ENCODE measurements around the gene TOPORS.
A peak's percentile ranks its signal among the peaks of the same experiment; 100 is the strongest.
"Not testable (repeated sequence)": the region's sequence is repeated elsewhere in the genome, so short reads cannot be mapped to it uniquely, and the experiment has no call there.

Gene TOPORS

GRCh38 chr9:32552172-32552872 lies at the start of gene TOPORS, which contains the start of gene SMIM27:
TSS of gene TOPORS (minus strand) at chr9:32552586. CDS start at chr9:32552436, 150 bp downstream.
TSS of gene SMIM27 (plus strand) at chr9:32552327. CDS start at chr9:32552435, 108 bp downstream.
- peak within 1 kb of the TSS; percentile 52 to 80 (median 76) for H3K4me3 ChIP-seq
- H3K27ac ChIP-seq: peak within 1 kb of the TSS; percentile 76 to 99 (median 96)

GRCh38 chr9:32599021-32599420 lies 46.6 kb upstream of the TOPORS start:
- H3K27ac ChIP-seq, H3K4me3 ChIP-seq: not testable (repeated sequence)

- no peak overlapping the region for H3K4me3 ChIP-seq
- H3K27ac ChIP-seq: no peak overlapping the region
These were observed 44.5 kb upstream of the TOPORS start for GRCh38 chr9:32596936-32597335.

GRCh38 chr9:32596096-32596865 lies 43.9 kb upstream of the TOPORS start:
- H3K27ac ChIP-seq: no peak overlapping the region
- H3K4me3 ChIP-seq: no peak overlapping the region

GRCh38 chr9:32590898-32591297 lies 38.5 kb upstream of the TOPORS start:
- H3K4me3 ChIP-seq: no peak overlapping the region
- H3K27ac ChIP-seq: no peak overlapping the region

- H3K4me3 ChIP-seq: no peak overlapping the region
- no peak overlapping the region for H3K27ac ChIP-seq
These were observed 38.1 kb upstream of the TOPORS start for GRCh38 chr9:32590476-32590875.

- Histone ChIP-seq H3K4me3 (no peak overlapping the region), H3K27ac (no peak overlapping the region)
These were observed 36.8 kb upstream of the TOPORS start for GRCh38 chr9:32589083-32589723.

GRCh38 chr9:32587901-32588300 lies 35.5 kb upstream of the TOPORS start:
- Histone ChIP-seq H3K27ac (no peak overlapping the region), H3K4me3 (no peak overlapping the region)

GRCh38 chr9:32584784-32585183 lies 32.4 kb upstream of the TOPORS start:
- Histone ChIP-seq H3K4me3 (no peak overlapping the region), H3K27ac (no peak overlapping the region)

- Histone ChIP-seq H3K27ac (no peak overlapping the region), H3K4me3 (no peak overlapping the region)
These were observed 29.2 kb upstream of the TOPORS start for GRCh38 chr9:32581512-32582143.

GRCh38 chr9:32580631-32581300 lies 28.4 kb upstream of the TOPORS start:
- Histone ChIP-seq H3K4me3 (no peak overlapping the region), H3K27ac (no peak overlapping the region)

- Histone ChIP-seq H3K27ac (no peak overlapping the region), H3K4me3 (no peak overlapping the region)
These were observed 27.4 kb upstream of the TOPORS start for GRCh38 chr9:32579706-32580331.

GRCh38 chr9:32578976-32579375 lies 26.6 kb upstream of the TOPORS start:
- no peak overlapping the region for H3K4me3 ChIP-seq

GRCh38 chr9:32577316-32577715 lies 24.9 kb upstream of the TOPORS start:
- no peak overlapping the region for H3K27ac ChIP-seq
- H3K4me3 ChIP-seq: no peak overlapping the region

More at GRCh38 chr9:32578976-32579375, 26.6 kb upstream of the TOPORS start:
- H3K27ac ChIP-seq: no peak overlapping the region

- no peak overlapping the region for H3K27ac ChIP-seq
These were observed 22.5 kb upstream of the TOPORS start for GRCh38 chr9:32574858-32575257.

GRCh38 chr9:32573821-32574220 lies 21.4 kb upstream of the TOPORS start:
- Histone ChIP-seq H3K4me3 (peak overlapping the region in 1 of 7 experiments; percentile 99), H3K27ac (peak overlapping the region in 8 of 21 experiments; percentile 75 to 92 (median 87))

More at GRCh38 chr9:32574858-32575257, 22.5 kb upstream of the TOPORS start:
- H3K4me3 ChIP-seq: no peak overlapping the region

GRCh38 chr9:32572900-32573523 lies 20.6 kb upstream of the TOPORS start, which contains the start of gene NDUFB6:
TSS of gene NDUFB6 (minus strand) at chr9:32573159. CDS start at chr9:32573060, 99 bp downstream.
- H3K4me3 ChIP-seq: peak within 1 kb of the TSS; percentile 64 to 99 (median 85)
- peak within 1 kb of the TSS; percentile 47 to 92 (median 85) for H3K27ac ChIP-seq

Data from skin epidermis (tissue), 12 donors.